ENCODE results near the gene NOL8.

- TF ChIP-seq, protein P1, sequence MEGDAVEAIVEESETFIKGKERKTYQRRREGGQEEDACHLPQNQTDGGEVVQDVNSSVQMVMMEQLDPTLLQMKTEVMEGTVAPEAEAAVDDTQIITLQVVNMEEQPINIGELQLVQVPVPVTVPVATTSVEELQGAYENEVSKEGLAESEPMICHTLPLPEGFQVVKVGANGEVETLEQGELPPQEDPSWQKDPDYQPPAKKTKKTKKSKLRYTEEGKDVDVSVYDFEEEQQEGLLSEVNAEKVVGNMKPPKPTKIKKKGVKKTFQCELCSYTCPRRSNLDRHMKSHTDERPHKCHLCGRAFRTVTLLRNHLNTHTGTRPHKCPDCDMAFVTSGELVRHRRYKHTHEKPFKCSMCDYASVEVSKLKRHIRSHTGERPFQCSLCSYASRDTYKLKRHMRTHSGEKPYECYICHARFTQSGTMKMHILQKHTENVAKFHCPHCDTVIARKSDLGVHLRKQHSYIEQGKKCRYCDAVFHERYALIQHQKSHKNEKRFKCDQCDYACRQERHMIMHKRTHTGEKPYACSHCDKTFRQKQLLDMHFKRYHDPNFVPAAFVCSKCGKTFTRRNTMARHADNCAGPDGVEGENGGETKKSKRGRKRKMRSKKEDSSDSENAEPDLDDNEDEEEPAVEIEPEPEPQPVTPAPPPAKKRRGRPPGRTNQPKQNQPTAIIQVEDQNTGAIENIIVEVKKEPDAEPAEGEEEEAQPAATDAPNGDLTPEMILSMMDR (conservative IDR thresholded peaks at IDR 0.05 in 1 of 2, IDR thresholded peaks at IDR 0.05 in 1 of 2; ENCODE audit: low read depth in 1 of 2, low read length in 2 of 2): no peak
- no peak for TF ChIP-seq EZH2 (IDR thresholded peaks at IDR 0.05; ENCODE audit: low read length, missing control alignments)
These were observed 34.2 kb downstream of the NOL8 start for GRCh38 chr9:92290785-92291429.
